GM12872 (cell line): ENCODE results near the gene DLGAP4.

ENCODE experiments used
- CTCF ChIP-seq: IDR thresholded peaks from 3 replicates; pipeline ENCODE4 v1.5.1; 2011; ENCODE audit warnings: low read depth, mild to moderate bottlenecking, low read length, moderate library complexity; ENCODE audit not compliant: insufficient read depth

The DLGAP4 gene

GRCh38 chr20:36306553-36307411 is 643 bp downstream of the DLGAP4 start:
- TF ChIP-seq CTCF: no peak

- TF ChIP-seq CTCF: no peak
Measured at GRCh38 chr20:36307412-36308325, 1.5 kb downstream of the DLGAP4 start.

- TF ChIP-seq CTCF: no peak
Measured at GRCh38 chr20:36308353-36308752, 2.2 kb downstream of the DLGAP4 start.

GRCh38 chr20:36308986-36309385 is 2.8 kb downstream of the DLGAP4 start:
- no peak for TF ChIP-seq CTCF

GRCh38 chr20:36309643-36310042 is 3.5 kb downstream of the DLGAP4 start:
- no peak for TF ChIP-seq CTCF

GRCh38 chr20:36310215-36310981 is 4.3 kb downstream of the DLGAP4 start:
- no peak for TF ChIP-seq CTCF
